Mucosa of descending colon (tissue), 3 donors: ENCODE measurements around the gene ALG12. TPM values are rescaled to one million over a fixed set of nuclear protein-coding genes. Genes with fewer than 3 reads are reported as not detected.

Experiments
- ATAC-seq: fragments of 200-7000 bp; cut with Tn5 transposase; one replicate; pipeline ENCODE4 v1.9.1; 2020; ENCODE audit warnings: mild to moderate bottlenecking, moderate library complexity
- DNase-seq, 3 donors: peaks; one replicate each; pipeline ENCODE4 v3.0.0-alpha.2; 2020
- H3K36me3 ChIP-seq: fragments of 200-600 bp; one replicate; pipeline ENCODE4 v1.8.0; 2021; ENCODE audit warnings: low read depth, mild to moderate bottlenecking
- H3K4me1 ChIP-seq: fragments of 200-600 bp; one replicate; pipeline ENCODE4 v1.8.0; 2021; ENCODE audit warnings: low read depth, mild to moderate bottlenecking
- H3K4me3 ChIP-seq: fragments of 200-600 bp; one replicate; pipeline ENCODE4 v1.8.0; 2021; ENCODE audit warnings: mild to moderate bottlenecking
- H3K9me3 ChIP-seq: fragments of 200-600 bp; one replicate; pipeline ENCODE4 v1.8.0; 2021; ENCODE audit warnings: mild to moderate bottlenecking
- CTCF ChIP-seq: fragments of 200-600 bp; IDR thresholded peaks from one replicate; pipeline ENCODE4 v1.8.0; 2022; ENCODE audit warnings: antibody characterized with exemption, mild to moderate bottlenecking
- intact Hi-C, 2 donors: fragments of 100-400 bp; cut with DNase I in 1 of 2; cut with micrococcal nuclease in 1 of 2; formaldehyde crosslinking; loops; one replicate each; pipeline versions ENCODE4 v1.11.0 to v1.11.1; 2022; cut with DNase I, micrococcal nuclease
- total RNA-seq, 3 donors: library from RNA; stranded (reverse); fragmentation: NEBNext Ultra II Directional in 2 of 3; extraction: Animal tissue kit (Norgen Biotek cat#: 25700) in 2 of 3; gene quantifications; one replicate each; pipeline versions ENCODE4 v1.2.1 to v1.2.4, GENCODE V29; 2021 to 2023
- donor health status: DM: no; HTN: no; CAD: no; lungs with moderate emphysema.
- donor health status: DM: no; HTN: no; CAD: no.
- donor health status: DM: no; HTN: yes; CAD: no.

ALG12 gene
- total RNA-seq, 3 donors from 2014 or later, result 21.7 to 28.7 (median 25.5) TPM

- Histone ChIP-seq H3K4me3 (no peak overlapping the region), H3K36me3 (no peaks in the 10 kb centered on the region), H3K4me1 (peaks cover 12% of the 10 kb centered on the region), H3K9me3 (no peaks in the 10 kb centered on the region)
- ATAC-seq, result no peak
- no peak for DNase-seq
- intact Hi-C loops, result no loop called here
- TF ChIP-seq CTCF, result no peak
Observed at GRCh38 chr22:49944399-49944891, 26.2 kb upstream of the ALG12 start.

- Histone ChIP-seq H3K36me3 (no peaks in the 10 kb centered on the region), H3K4me3 (no peak overlapping the region), H3K4me1 (peaks cover 12% of the 10 kb centered on the region), H3K9me3 (no peaks in the 10 kb centered on the region)
- DNase-seq (no peak), ATAC-seq (no peak)
- TF ChIP-seq CTCF, result no peak
- intact Hi-C loops, result no loop called here
Observed at GRCh38 chr22:49943771-49944398, 25.6 kb upstream of the ALG12 start.

- Histone ChIP-seq H3K4me1 (peaks cover 12% of the 10 kb centered on the region), H3K9me3 (no peaks in the 10 kb centered on the region), H3K4me3 (no peak overlapping the region), H3K36me3 (no peaks in the 10 kb centered on the region)
- intact Hi-C loops, result no loop called here
- no peak for TF ChIP-seq CTCF
- DNase-seq, result no peak
- ATAC-seq, result no peak
Observed at GRCh38 chr22:49943405-49943765, 25.1 kb upstream of the ALG12 start.

- peaks cover 12% of the 10 kb centered on the region for H3K4me1 ChIP-seq
- ATAC-seq (no peak), DNase-seq (peak in 1 of 3 donors; percentile 46)
- TF ChIP-seq CTCF, result no peak
- intact Hi-C loops, result no loop called here
- no peaks in the 10 kb centered on the region for H3K9me3 ChIP-seq
- H3K36me3 ChIP-seq, result no peaks in the 10 kb centered on the region
- no peak overlapping the region for H3K4me3 ChIP-seq
Observed at GRCh38 chr22:49942565-49943404, 24.5 kb upstream of the ALG12 start.

- peaks cover 13% of the 10 kb centered on the region for H3K4me1 ChIP-seq
- H3K4me3 ChIP-seq, result no peak overlapping the region
- no peak for TF ChIP-seq CTCF
- DNase-seq, result no peak
- intact Hi-C loops, result no loop called here
- no peaks in the 10 kb centered on the region for H3K36me3 ChIP-seq
- H3K9me3 ChIP-seq, result no peaks in the 10 kb centered on the region
- no peak for ATAC-seq
Observed at GRCh38 chr22:49941507-49942316, 23.5 kb upstream of the ALG12 start.
